ENCODE results near the gene RTN4IP1. TPM values are rescaled to one million over a fixed set of nuclear protein-coding genes. Genes with fewer than 3 reads are reported as not detected.

The RTN4IP1 gene
- total and polyA plus RNA-seq, 9 of the 15 experiments (the other 6 are each of a cell fraction or from before 2014, with no cell fraction given): 17.9 to 46.0 (median 22.2) TPM

GRCh38 chr6:106643061-106643460 lies 13.8 kb upstream of the RTN4IP1 start:
- POLR2A ChIA-PET: interaction anchor here (0.9 kb wide), 1 partner anchor 13 kb away, joined by 3 read pairs; no protein-coding TSS in a partner anchor
- H4K20me1 ChIP-seq (replicated peaks; ENCODE audit: control insufficient read depth, insufficient read depth, low read length): no peaks in the 10 kb centered on the region
- no peak overlapping the region for H3K4me2 ChIP-seq (ENCODE audit: insufficient read depth, low read length)
- in situ Hi-C loops (cut with MboI) (no loop called here), intact Hi-C loops (cut with micrococcal nuclease) (no loop called here)
- peaks cover 0 to 3% of the 10 kb centered on the region in 2 experiments; a peak in 1 of 5 replicates for H3K4me1 ChIP-seq (replicated peaks in 1 of 2; ENCODE audit: control insufficient read depth in 2 of 2, insufficient read depth in 2 of 2, low read length in 2 of 2)
- TF ChIP-seq DEAF1 (CRISPR knock-in tag; IDR thresholded peaks at IDR 0.05) (no peak), MCM2 (IDR thresholded peaks at IDR 0.05; ENCODE audit: low read depth) (no peak), ZSCAN32 (CRISPR knock-in tag; IDR thresholded peaks at IDR 0.05) (no peak), PHTF2 (CRISPR knock-in tag; IDR thresholded peaks at IDR 0.05) (no peak), ZNF592 (IDR thresholded peaks at IDR 0.05) (no peak), SNIP1 (IDR thresholded peaks at IDR 0.05; ENCODE audit: low read depth) (no peak), ZNF184 (CRISPR knock-in tag; IDR thresholded peaks at IDR 0.05) (no peak), MECOM (CRISPR knock-in tag; IDR thresholded peaks at IDR 0.05) (no peak), TBP (optimal IDR thresholded peaks at IDR 0.05; ENCODE audit: low read depth, low read length) (no peak), ZNF217 (CRISPR knock-in tag; IDR thresholded peaks at IDR 0.05) (no peak), RAD21 (CRISPR knock-in tag; conservative IDR thresholded peaks at IDR 0.05 in 1 of 2, IDR thresholded peaks at IDR 0.05 in 1 of 2) (no peak), ZNF263 (CRISPR knock-in tag; IDR thresholded peaks at IDR 0.05; ENCODE audit: borderline replicate concordance) (no peak)
- H3K27me3 ChIP-seq (ENCODE audit: control insufficient read depth in 2 of 2, insufficient read depth in 2 of 2, low read length in 2 of 2): no peaks in the 10 kb centered on the region
- H2AFZ ChIP-seq (ENCODE audit: low read depth, low read length): no peak overlapping the region
- CTCF ChIA-PET (ENCODE audit: low intra/inter-chr PET ratio): no interaction called here
- no peak overlapping the region for H3K4me3 ChIP-seq
- ATAC-seq (no peak), DNase-seq (ENCODE audit: extremely low read depth in 1 of 4, low spot score in 3 of 4) (no peak), FAIRE-seq (no peak)
- 94% methylated on average over 2 of the region's 2 CpGs for WGBS (ENCODE audit: insufficient coverage, low coverage, missing lambda C conversion rate)
- no peaks in the 10 kb centered on the region for H3K9me1 ChIP-seq (ENCODE audit: control insufficient read depth, insufficient read depth, low read length)
- H3K36me3 ChIP-seq (ENCODE audit: control insufficient read depth, insufficient read depth, low read length): peaks cover 73% of the 10 kb centered on the region
- H3K27ac ChIP-seq (ENCODE audit: extremely low read depth, low read depth, low read length): no peak overlapping the region
- no peaks in the 10 kb centered on the region for H3K9me3 ChIP-seq (replicated peaks; ENCODE audit: control insufficient read depth, insufficient read depth, low read depth, low read length)
- H3K9ac ChIP-seq (ENCODE audit: insufficient read depth in 1 of 2, low read depth in 2 of 2, low read length in 2 of 2): no peak overlapping the region
- peaks cover 17% of the 10 kb centered on the region; the same call in 2 of the 3 replicates for H3K79me2 ChIP-seq (ENCODE audit: control insufficient read depth, insufficient read depth, low read length)
- no TSS peak for BruUV-seq (replicated peaks)

Measured in K562 (cell line).